ENCODE results near the gene EPHB1.

EPHB1 gene

DNA sequence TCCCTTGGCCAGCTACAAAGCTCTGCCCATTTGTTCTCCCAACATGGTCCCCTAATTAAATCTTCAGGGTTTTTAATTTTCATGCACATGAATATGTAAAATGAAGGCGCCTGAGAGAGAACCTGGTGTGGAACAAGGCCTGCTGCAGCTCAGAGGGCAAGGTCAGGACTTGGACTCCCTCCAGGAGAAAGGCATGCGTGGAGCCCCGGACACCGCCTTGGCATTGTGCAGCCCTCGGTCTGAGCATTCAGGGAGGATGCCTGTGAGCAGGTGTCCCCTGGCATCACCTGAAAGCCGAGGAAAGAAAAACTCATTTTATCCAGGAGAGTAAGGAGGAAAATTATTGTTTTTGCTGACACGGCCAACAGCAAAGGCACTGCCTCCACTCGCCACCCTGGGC lies 33.8 kb upstream of the EPHB1 start:
- Histone ChIP-seq H3K4me1 (ENCODE audit: control insufficient read depth, insufficient read depth, low read length) (no peaks in the 10 kb centered on the region), H3K9ac (ENCODE audit: low read length) (no peak overlapping the region), H3K4me3 (ENCODE audit: low read length) (no peak overlapping the region)

GRCh38 chr3:134762016-134762415 lies 33.0 kb upstream of the EPHB1 start:
- no peak overlapping the region for H3K4me3 ChIP-seq (ENCODE audit: low read length)
- peaks cover 14% of the 10 kb centered on the region for H3K27me3 ChIP-seq (replicated peaks; ENCODE audit: control insufficient read depth, insufficient read depth, low read length)
- H3K36me3 ChIP-seq (ENCODE audit: control insufficient read depth, insufficient read depth, low read length, severe bottlenecking): no peaks in the 10 kb centered on the region
- no peak overlapping the region for H3K9ac ChIP-seq (ENCODE audit: low read length)
- H3K4me1 ChIP-seq (ENCODE audit: control insufficient read depth, insufficient read depth, low read length): no peaks in the 10 kb centered on the region
- no peak for DNase-seq (ENCODE audit: low read depth)
- H3K9me3 ChIP-seq (ENCODE audit: control insufficient read depth, low read length): peaks cover 10% of the 10 kb centered on the region

More for the DNA sequence above, 33.8 kb upstream of the EPHB1 start:
- Histone ChIP-seq H3K36me3 (ENCODE audit: control insufficient read depth, insufficient read depth, low read length, severe bottlenecking) (no peaks in the 10 kb centered on the region), H3K9me3 (ENCODE audit: control insufficient read depth, low read length) (peaks cover 10% of the 10 kb centered on the region), H3K27me3 (replicated peaks; ENCODE audit: control insufficient read depth, insufficient read depth, low read length) (peaks cover 13% of the 10 kb centered on the region)
- no peak for DNase-seq (ENCODE audit: low read depth)

DNA sequence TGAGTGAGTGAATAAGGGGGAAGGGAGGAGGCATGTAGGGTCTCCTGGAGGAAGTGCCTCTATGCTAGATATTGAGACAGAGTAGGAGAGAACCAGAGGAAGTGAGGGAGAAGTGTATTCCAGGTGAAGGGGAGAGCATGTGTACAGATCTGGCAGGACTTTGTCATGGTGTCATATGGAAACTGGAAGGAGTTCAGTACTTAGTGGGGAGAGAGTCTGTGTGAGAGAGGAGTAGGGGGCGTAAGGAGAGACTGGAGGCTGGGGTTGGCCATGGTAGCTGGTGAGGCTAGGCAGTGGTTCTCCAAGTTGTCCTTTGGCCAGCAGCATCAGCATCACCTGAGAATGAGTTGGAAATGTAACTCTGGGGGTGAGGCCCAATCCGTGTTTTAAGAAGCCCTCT lies 29.6 kb upstream of the EPHB1 start:
- H3K4me3 ChIP-seq (ENCODE audit: low read length): no peak overlapping the region
- H3K9me3 ChIP-seq (ENCODE audit: control insufficient read depth, low read length): peaks cover 10% of the 10 kb centered on the region
- no peaks in the 10 kb centered on the region for H3K4me1 ChIP-seq (ENCODE audit: control insufficient read depth, insufficient read depth, low read length)
- H3K27me3 ChIP-seq (replicated peaks; ENCODE audit: control insufficient read depth, insufficient read depth, low read length): peaks cover 8% of the 10 kb centered on the region
- no peaks in the 10 kb centered on the region for H3K36me3 ChIP-seq (ENCODE audit: control insufficient read depth, insufficient read depth, low read length, severe bottlenecking)
- no peak for DNase-seq (ENCODE audit: low read depth)
- H3K9ac ChIP-seq (ENCODE audit: low read length): no peak overlapping the region

- Histone ChIP-seq H3K4me3 (ENCODE audit: low read length) (no peak overlapping the region), H3K4me1 (ENCODE audit: control insufficient read depth, insufficient read depth, low read length) (no peaks in the 10 kb centered on the region), H3K9me3 (ENCODE audit: control insufficient read depth, low read length) (peaks cover 10% of the 10 kb centered on the region), H3K9ac (ENCODE audit: low read length) (no peak overlapping the region), H3K36me3 (ENCODE audit: control insufficient read depth, insufficient read depth, low read length, severe bottlenecking) (no peaks in the 10 kb centered on the region), H3K27me3 (replicated peaks; ENCODE audit: control insufficient read depth, insufficient read depth, low read length) (peaks cover 8% of the 10 kb centered on the region)
- DNase-seq (ENCODE audit: low read depth): no peak
These were observed 28.8 kb upstream of the EPHB1 start for GRCh38 chr3:134766290-134766689.

- no peak for DNase-seq (ENCODE audit: low read depth)
- H3K4me1 ChIP-seq (ENCODE audit: control insufficient read depth, insufficient read depth, low read length): no peaks in the 10 kb centered on the region
- no peak overlapping the region for H3K4me3 ChIP-seq (ENCODE audit: low read length)
- no peak overlapping the region for H3K9ac ChIP-seq (ENCODE audit: low read length)
- H3K36me3 ChIP-seq (ENCODE audit: control insufficient read depth, insufficient read depth, low read length, severe bottlenecking): no peaks in the 10 kb centered on the region
- peaks cover 7% of the 10 kb centered on the region for H3K27me3 ChIP-seq (replicated peaks; ENCODE audit: control insufficient read depth, insufficient read depth, low read length)
- peaks cover 10% of the 10 kb centered on the region for H3K9me3 ChIP-seq (ENCODE audit: control insufficient read depth, low read length)
These were observed 26.9 kb upstream of the EPHB1 start for GRCh38 chr3:134768116-134768515.

- peaks cover 14% of the 10 kb centered on the region for H3K27me3 ChIP-seq (replicated peaks; ENCODE audit: control insufficient read depth, insufficient read depth, low read length)
- no peaks in the 10 kb centered on the region for H3K36me3 ChIP-seq (ENCODE audit: control insufficient read depth, insufficient read depth, low read length, severe bottlenecking)
- DNase-seq (ENCODE audit: low read depth): no peak
- no peak overlapping the region for H3K4me3 ChIP-seq (ENCODE audit: low read length)
- H3K9ac ChIP-seq (ENCODE audit: low read length): no peak overlapping the region
- no peaks in the 10 kb centered on the region for H3K4me1 ChIP-seq (ENCODE audit: control insufficient read depth, insufficient read depth, low read length)
- peaks cover 5% of the 10 kb centered on the region for H3K9me3 ChIP-seq (ENCODE audit: control insufficient read depth, low read length)
These were observed 26.2 kb upstream of the EPHB1 start for GRCh38 chr3:134768837-134769236.

- no peak overlapping the region for H3K9ac ChIP-seq (ENCODE audit: low read length)
- no peaks in the 10 kb centered on the region for H3K36me3 ChIP-seq (ENCODE audit: control insufficient read depth, insufficient read depth, low read length, severe bottlenecking)
- H3K4me1 ChIP-seq (ENCODE audit: control insufficient read depth, insufficient read depth, low read length): no peaks in the 10 kb centered on the region
- no peaks in the 10 kb centered on the region for H3K9me3 ChIP-seq (ENCODE audit: control insufficient read depth, low read length)
- peaks cover 19% of the 10 kb centered on the region for H3K27me3 ChIP-seq (replicated peaks; ENCODE audit: control insufficient read depth, insufficient read depth, low read length)
- no peak for DNase-seq (ENCODE audit: low read depth)
- no peak overlapping the region for H3K4me3 ChIP-seq (ENCODE audit: low read length)
These were observed 25.7 kb upstream of the EPHB1 start for GRCh38 chr3:134769287-134769868.

GRCh38 chr3:134772011-134772410 lies 23.0 kb upstream of the EPHB1 start:
- Histone ChIP-seq H3K9ac (ENCODE audit: low read length) (no peak overlapping the region), H3K4me3 (ENCODE audit: low read length) (no peak overlapping the region), H3K9me3 (ENCODE audit: control insufficient read depth, low read length) (no peaks in the 10 kb centered on the region), H3K36me3 (ENCODE audit: control insufficient read depth, insufficient read depth, low read length, severe bottlenecking) (no peaks in the 10 kb centered on the region), H3K4me1 (ENCODE audit: control insufficient read depth, insufficient read depth, low read length) (no peaks in the 10 kb centered on the region), H3K27me3 (replicated peaks; ENCODE audit: control insufficient read depth, insufficient read depth, low read length) (peaks cover 14% of the 10 kb centered on the region)
- no peak for DNase-seq (ENCODE audit: low read depth)

GRCh38 chr3:134772591-134772990 lies 22.5 kb upstream of the EPHB1 start:
- no peaks in the 10 kb centered on the region for H3K9me3 ChIP-seq (ENCODE audit: control insufficient read depth, low read length)
- no peaks in the 10 kb centered on the region for H3K4me1 ChIP-seq (ENCODE audit: control insufficient read depth, insufficient read depth, low read length)
- no peak for DNase-seq (ENCODE audit: low read depth)
- no peaks in the 10 kb centered on the region for H3K36me3 ChIP-seq (ENCODE audit: control insufficient read depth, insufficient read depth, low read length, severe bottlenecking)
- H3K9ac ChIP-seq (ENCODE audit: low read length): no peak overlapping the region
- no peak overlapping the region for H3K4me3 ChIP-seq (ENCODE audit: low read length)
- peaks cover 14% of the 10 kb centered on the region for H3K27me3 ChIP-seq (replicated peaks; ENCODE audit: control insufficient read depth, insufficient read depth, low read length)

DNA sequence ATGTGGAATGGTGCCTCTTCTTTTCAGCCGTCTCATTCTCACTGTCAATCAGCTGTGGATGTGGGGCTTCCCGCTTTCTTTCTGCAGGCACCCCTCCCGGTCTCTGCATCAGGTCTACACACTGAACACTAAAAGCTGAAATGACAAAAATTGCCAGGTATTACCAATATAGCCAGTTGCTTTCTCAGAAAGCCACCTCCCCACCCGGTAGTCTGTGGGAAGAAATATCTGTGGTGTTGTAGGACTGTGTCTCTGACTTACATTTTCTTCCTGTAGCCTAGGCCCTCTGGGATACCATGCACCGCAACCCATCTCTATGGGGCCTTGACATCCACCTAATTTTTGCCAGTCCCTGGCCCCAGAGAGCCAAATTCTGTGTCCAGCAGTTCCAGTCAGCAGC lies 19.2 kb upstream of the EPHB1 start:
- Histone ChIP-seq H3K27me3 (replicated peaks; ENCODE audit: control insufficient read depth, insufficient read depth, low read length) (peaks cover 14% of the 10 kb centered on the region), H3K36me3 (ENCODE audit: control insufficient read depth, insufficient read depth, low read length, severe bottlenecking) (no peaks in the 10 kb centered on the region), H3K4me3 (ENCODE audit: low read length) (no peak overlapping the region), H3K4me1 (ENCODE audit: control insufficient read depth, insufficient read depth, low read length) (no peaks in the 10 kb centered on the region), H3K9me3 (ENCODE audit: control insufficient read depth, low read length) (no peaks in the 10 kb centered on the region), H3K9ac (ENCODE audit: low read length) (no peak overlapping the region)
- no peak for DNase-seq (ENCODE audit: low read depth)

- DNase-seq (ENCODE audit: low read depth): no peak
- no peaks in the 10 kb centered on the region for H3K4me1 ChIP-seq (ENCODE audit: control insufficient read depth, insufficient read depth, low read length)
- no peaks in the 10 kb centered on the region for H3K36me3 ChIP-seq (ENCODE audit: control insufficient read depth, insufficient read depth, low read length, severe bottlenecking)
- no peaks in the 10 kb centered on the region for H3K9me3 ChIP-seq (ENCODE audit: control insufficient read depth, low read length)
- peaks cover 14% of the 10 kb centered on the region for H3K27me3 ChIP-seq (replicated peaks; ENCODE audit: control insufficient read depth, insufficient read depth, low read length)
- no peak overlapping the region for H3K4me3 ChIP-seq (ENCODE audit: low read length)
- no peak overlapping the region for H3K9ac ChIP-seq (ENCODE audit: low read length)
These were observed 18.5 kb upstream of the EPHB1 start for GRCh38 chr3:134776518-134776917.

DNA sequence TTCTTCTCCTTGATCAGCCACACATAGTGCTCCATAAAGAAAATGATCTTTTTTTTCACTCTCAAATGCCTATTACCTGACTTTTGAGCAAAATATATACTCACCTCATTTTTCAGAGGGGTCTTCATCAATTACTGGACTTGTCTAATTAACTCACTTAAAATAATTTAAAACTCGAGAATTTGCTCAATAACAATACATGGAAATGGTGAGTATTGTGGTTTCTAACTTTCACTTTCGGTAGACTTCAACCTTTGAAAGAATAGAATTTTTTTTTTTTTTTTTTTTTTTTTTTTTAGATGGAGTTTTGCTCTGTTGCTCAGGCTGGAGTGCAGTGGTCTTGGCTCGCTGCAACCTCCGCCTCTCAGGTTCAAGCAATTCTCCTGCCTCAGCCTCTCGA lies 17.7 kb upstream of the EPHB1 start:
- DNase-seq (ENCODE audit: low read depth): no peak
- Histone ChIP-seq H3K36me3 (ENCODE audit: control insufficient read depth, insufficient read depth, low read length, severe bottlenecking) (no peaks in the 10 kb centered on the region), H3K9me3 (ENCODE audit: control insufficient read depth, low read length) (no peaks in the 10 kb centered on the region), H3K4me3 (ENCODE audit: low read length) (no peak overlapping the region), H3K27me3 (replicated peaks; ENCODE audit: control insufficient read depth, insufficient read depth, low read length) (peaks cover 14% of the 10 kb centered on the region), H3K9ac (ENCODE audit: low read length) (no peak overlapping the region), H3K4me1 (ENCODE audit: control insufficient read depth, insufficient read depth, low read length) (no peaks in the 10 kb centered on the region)

Data from adipocyte (in vitro differentiated cells).